GM18873 (cell line): Measurements from ENCODE around the gene EAPP.
"Not testable (repeated sequence)": the region's sequence is repeated elsewhere in the genome, so short reads cannot be mapped to it uniquely, and the experiment has no call there.

Experiments
- ATAC-seq: cut with Tn5 transposase; IDR thresholded peaks from one replicate; pipeline ENCODE4 v1.9.1; 2021; ENCODE audit warnings: mild to moderate bottlenecking, moderate library complexity, moderate number of reproducible peaks; ENCODE audit not compliant: unreplicated experiment, low FRiP score

Gene EAPP

GRCh38 chr14:34489324-34489723, 50.2 kb downstream of the EAPP start:
- no peak for ATAC-seq

GRCh38 chr14:34488528-34488927, 51.0 kb downstream of the EAPP start:
- ATAC-seq: no peak

- no peak for ATAC-seq
Observed at GRCh38 chr14:34484726-34485125, 54.8 kb downstream of the EAPP start.

GRCh38 chr14:34482463-34482862, 57.0 kb downstream of the EAPP start:
- no peak for ATAC-seq

GRCh38 chr14:34479694-34480093, 59.8 kb downstream of the EAPP start:
- no peak for ATAC-seq

GRCh38 chr14:34478261-34478660, 61.2 kb downstream of the EAPP start:
- no peak for ATAC-seq

GRCh38 chr14:34476036-34476435, 63.5 kb downstream of the EAPP start:
- not testable (repeated sequence) for ATAC-seq

GRCh38 chr14:34475163-34475562, 64.3 kb downstream of the EAPP start:
- no peak for ATAC-seq

GRCh38 chr14:34474187-34474679, 65.3 kb downstream of the EAPP start:
- ATAC-seq: no peak

GRCh38 chr14:34472706-34473279, 66.7 kb downstream of the EAPP start:
- no peak for ATAC-seq

GRCh38 chr14:34470319-34470718, 69.2 kb downstream of the EAPP start:
- no peak for ATAC-seq

- ATAC-seq: no peak
Observed at GRCh38 chr14:34466691-34467090, 72.8 kb downstream of the EAPP start.
